ENCODE results near the gene IFT74.
"Not testable (repeated sequence)": the region's sequence is repeated elsewhere in the genome, so short reads cannot be mapped to it uniquely, and the experiment has no call there.

Gene IFT74

GRCh38 chr9:27085456-27085855 lies 129.2 kb downstream of the IFT74 start:
- DNase-seq: no peak

DNA sequence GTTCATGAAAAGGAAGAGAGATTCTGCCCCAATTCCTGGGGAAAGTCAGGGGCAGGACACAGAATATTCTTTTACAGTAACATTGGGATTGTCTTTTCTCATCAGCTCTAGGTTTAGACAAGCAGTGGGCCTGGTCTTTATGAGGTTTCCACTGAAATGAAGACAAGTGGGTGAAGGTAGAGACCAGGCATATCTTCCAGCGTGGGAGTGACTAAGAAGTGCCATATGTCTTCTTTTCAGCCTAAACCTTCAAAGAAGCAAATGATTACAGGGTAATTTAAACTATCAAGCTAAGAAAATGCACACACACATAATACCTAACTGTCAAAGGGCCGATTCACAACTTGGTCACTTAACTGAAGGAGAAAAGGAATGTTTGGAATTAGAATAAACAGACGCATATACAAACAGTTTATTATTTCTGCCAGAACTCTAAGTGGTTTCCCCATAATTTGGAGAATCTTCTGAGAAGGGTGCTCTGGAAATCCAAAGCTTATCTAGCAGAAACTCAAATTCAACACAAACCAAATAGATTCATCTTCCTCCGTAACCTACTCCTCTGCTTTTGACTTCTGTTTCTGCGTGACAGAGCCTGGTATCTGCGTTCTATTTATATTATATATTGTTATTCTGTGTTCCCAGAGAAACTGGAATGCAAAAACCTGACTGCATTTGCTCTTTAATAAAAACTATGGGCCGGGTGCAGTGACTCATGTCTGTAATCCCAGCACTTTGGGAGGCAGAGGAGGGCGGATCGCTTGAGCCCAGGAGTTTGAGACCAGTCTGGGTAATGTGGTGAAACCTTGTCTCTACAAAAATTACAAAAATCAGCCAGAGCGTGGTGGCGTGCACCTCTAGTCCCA lies 130.8 kb downstream of the IFT74 start:
- no peak for DNase-seq

- no peak for DNase-seq
Measured at GRCh38 chr9:27088981-27089380, 132.8 kb downstream of the IFT74 start.

DNA sequence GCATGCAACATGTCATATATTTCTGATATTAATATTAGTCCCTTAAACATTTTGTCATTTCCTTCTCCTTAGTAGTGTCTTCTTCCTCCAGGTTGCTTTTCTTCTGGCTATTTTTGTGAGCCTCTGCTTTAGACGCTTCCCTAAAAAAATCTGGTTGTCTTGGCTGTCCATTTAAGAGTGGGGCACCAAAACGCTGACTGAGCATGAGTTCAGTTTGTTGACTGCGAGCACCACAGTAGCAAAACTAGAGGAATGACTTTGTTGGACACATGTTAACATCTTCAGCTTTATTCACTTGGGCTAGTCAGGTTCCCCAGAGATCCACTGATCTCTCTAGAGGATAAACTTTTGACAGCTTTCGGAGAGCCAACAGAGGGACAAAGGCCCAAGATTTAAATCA lies 133.5 kb downstream of the IFT74 start:
- no peak for DNase-seq

DNA sequence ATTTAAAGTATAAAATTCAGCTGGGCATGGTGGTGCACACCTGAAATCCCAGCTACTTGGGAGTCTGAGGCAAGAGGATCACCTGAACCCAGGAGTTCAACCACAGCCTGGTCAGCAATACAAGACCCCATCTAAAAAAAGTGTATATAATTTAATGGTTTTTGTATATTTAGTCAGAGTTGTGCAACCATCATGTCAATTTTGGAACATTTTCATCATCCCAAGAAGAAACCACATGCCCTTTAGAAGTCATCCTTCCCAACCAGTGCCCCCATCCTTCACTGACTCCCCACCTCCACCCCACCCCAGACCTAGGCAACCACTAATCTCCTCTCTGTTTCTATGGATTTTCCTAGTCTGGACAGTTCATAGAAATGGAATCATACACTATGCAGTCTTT lies 134.0 kb downstream of the IFT74 start:
- no peak for DNase-seq

GRCh38 chr9:27090711-27091110 lies 134.5 kb downstream of the IFT74 start:
- no peak for DNase-seq

DNA sequence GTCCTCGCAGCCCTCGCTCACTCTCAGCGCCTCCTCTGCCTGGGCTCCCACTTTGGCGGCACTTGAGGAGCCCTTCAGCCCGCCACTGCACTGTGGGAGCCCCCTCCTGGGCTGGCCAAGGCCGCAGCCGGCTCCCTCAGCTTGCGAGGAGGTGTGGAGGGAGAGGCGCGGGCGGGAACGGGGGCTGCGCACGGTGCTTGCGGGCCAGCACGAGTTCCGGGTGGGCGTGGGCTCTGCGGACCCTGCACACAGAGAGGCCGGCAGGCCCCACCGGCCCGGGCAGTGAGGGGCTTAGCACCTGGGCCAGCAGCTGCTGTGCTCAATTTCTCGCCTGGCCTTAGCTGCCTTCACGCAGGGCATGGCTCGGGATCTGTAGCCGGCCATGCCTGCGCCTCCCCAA lies 136.3 kb downstream of the IFT74 start:
- not testable (repeated sequence) for DNase-seq

DNA sequence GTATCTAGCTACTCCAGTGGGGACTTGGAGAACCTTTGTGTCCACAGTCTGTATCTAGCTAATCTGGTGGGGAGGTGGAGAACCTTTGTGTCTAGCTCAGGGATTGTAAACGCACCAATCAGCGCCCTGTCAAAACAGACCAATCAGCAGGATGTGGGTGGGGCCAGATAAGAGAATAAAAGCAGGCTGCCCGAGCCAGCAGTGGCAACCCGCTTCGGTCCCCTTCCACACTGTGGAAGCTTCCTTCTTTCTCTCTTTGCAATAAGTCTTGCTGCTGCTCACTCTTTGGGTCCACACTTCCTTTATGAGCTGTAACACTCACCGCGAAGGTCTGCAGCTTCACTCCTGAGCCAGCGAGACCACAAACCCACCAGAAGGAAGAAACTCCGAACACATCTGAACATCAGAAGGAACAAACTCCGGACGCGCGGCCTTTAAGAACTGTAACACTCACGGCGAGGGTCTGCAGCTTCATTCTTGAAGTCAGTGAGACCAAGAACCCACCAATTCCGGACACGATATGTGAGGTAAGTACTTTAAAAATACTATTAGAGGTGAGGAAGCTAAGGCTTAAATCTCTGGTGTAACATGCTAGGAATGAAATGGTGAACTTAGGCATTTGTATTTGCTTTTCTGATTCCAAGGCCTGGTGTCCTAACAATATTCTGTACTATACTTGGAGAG lies 137.3 kb downstream of the IFT74 start:
- DNase-seq: not testable (repeated sequence)

- DNase-seq: no peak
Measured at GRCh38 chr9:27094640-27095298, 138.6 kb downstream of the IFT74 start.

- DNase-seq: no peak
Measured at GRCh38 chr9:27107241-27107640, 151.0 kb downstream of the IFT74 start.

DNA sequence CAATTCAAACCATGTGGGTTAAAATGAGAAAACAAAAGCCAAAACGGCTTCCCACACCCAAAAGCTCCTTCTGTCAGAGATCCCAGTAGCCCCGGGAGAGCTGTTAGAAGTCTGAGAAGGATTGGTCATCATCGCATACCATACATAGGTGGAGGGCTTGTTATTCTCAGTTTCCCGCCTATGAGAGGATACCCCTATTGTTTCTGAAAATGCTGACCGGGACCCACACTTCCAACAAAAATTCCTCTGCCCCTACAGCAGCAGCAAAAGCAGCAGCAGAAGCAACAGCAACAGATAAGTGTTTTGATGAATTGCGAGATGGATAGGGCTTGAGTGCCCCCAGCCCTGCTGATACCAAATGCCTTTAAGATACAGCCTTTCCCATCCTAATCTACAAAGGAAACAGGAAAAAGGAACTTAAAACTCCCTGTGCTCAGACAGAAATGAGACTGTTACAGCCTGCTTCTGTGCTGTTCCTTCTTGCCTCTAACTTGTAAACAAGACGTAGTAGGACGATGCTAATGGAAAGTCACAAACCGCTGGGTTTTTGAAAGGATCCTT lies 152.8 kb downstream of the IFT74 start, which contains the start of gene TEK:
TEK (plus strand) TSS at position 245 of the 561 bp plus-strand sequence. CDS start 366 bp downstream, outside the sequence.
- no peak for DNase-seq

- DNase-seq: no peak
Measured at GRCh38 chr9:27109621-27110020, 153.4 kb downstream of the IFT74 start.

GRCh38 chr9:27110181-27110580 lies 154.0 kb downstream of the IFT74 start:
- no peak for DNase-seq

- no peak for DNase-seq
Measured at GRCh38 chr9:27112235-27112634, 156.0 kb downstream of the IFT74 start.

All from activated CD8-positive, alpha-beta memory T cell treated with anti-CD3 and anti-CD28 coated beads, Interleukin-2, amount 50 U/mL, for 48 hours (primary cell).